ENCODE measurements around the gene MAGEA11.
A peak's percentile ranks its signal among the peaks of the same experiment; 100 is the strongest.
"Not testable (repeated sequence)": the region's sequence is repeated elsewhere in the genome, so short reads cannot be mapped to it uniquely, and the experiment has no call there.

The MAGEA11 gene, protein sequence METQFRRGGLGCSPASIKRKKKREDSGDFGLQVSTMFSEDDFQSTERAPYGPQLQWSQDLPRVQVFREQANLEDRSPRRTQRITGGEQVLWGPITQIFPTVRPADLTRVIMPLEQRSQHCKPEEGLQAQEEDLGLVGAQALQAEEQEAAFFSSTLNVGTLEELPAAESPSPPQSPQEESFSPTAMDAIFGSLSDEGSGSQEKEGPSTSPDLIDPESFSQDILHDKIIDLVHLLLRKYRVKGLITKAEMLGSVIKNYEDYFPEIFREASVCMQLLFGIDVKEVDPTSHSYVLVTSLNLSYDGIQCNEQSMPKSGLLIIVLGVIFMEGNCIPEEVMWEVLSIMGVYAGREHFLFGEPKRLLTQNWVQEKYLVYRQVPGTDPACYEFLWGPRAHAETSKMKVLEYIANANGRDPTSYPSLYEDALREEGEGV

DNA sequence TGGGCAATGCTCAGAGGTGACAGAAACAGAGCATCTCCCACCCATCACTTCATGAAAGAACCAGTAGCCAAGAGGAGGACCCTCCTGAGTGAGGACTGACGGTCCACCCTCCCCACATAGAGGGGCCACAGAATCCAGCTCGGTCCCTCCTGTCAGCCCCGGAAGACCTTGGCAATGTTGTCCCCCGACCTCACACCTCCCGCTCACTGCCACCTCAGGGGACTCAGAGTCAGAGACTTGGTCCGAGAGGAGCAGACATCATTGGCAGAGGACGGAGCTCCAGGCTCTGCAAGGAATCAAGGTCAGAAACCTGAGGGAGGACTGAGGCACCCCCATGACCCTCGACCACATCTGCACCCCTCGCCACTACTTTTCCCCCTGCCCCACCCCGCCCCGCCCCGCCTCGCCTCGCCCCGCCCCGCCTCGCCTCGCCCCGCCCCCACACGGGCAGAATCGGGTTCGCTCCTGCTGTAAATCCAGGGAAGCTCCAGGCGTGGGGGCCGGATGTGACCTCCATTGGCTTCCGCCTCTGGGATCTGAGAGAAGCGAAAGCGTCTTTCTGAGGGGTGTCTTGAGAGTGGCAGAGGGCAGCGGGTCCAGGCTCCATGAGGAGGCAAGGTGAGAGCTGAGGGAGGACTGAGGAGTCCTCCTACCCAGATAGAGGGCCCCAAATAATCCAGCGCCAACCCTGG lies at the start of gene MAGEA11:
Gene MAGEA11, plus strand, starts transcription at position 516 of the 692 bp plus-strand sequence. CDS start 1,100 bp downstream, outside the sequence.
- FAIRE-seq (no peak), DNase-seq (ENCODE audit: insufficient read length, low spot score) (no peak)

DNA sequence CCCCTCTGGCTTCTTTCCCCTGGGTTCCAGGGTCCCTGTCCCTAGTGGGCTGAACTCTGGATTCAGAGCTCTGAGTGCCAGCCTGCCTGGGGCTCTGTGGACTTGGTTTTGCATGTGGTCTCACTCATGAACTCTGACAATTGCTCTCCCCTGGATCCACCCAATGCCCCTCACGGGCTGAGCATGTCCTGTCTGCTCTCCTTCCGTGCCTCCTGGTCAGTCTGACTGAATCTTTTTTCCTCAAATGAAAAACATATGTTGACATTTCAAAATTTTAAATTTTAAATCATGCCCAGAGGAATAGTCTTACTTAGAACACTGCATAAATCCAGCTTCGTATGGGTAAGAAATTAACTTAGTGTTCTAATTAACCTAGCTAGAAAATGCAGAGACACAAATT lies 36.8 kb upstream of the MAGEA11 start:
- FAIRE-seq; DNase-seq (ENCODE audit: insufficient read length, low spot score): not testable (repeated sequence)

DNA sequence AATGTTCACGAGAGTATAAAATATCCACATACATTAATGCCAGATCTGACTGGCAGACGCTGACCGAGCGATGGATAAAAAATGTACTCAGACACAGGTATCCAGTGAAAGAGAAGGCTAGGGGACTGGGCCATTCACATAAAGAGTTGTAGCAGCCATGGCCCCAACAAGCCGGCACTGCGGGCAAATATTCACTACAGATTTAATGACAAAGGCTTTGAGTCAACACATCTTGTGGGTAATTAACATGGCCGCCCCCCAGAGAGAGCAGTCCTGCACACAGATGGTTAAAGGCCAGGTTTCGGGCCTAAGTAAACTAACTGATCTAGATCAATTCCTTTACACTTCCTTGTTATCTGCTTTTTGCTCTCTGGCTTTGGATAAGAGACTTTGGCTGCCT lies 36.3 kb upstream of the MAGEA11 start:
- FAIRE-seq; DNase-seq (ENCODE audit: insufficient read length, low spot score): not testable (repeated sequence)

DNA sequence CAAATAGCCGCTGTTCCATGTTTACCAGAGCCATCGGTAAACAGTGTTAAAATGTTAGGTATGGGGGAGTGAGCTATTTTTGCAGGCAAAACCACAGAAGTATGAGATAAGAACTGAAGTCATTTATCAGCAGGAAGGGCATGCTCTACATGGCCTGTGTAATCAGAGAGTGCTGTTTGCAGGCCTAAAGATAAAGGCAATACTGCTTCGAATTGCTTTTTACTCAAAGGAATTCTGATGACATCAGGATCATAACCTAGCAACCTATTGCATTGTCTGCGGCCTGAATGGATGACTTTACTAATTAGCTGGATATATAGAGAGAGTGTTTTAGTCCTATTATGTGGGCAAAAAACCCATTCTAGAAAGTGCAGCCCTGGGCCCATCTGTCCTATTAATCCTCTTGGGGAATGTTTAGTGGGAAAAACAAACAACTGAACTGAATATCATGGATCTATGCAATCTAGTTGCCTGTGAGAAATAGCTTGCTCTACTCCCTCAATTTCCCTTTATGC lies 32.6 kb upstream of the MAGEA11 start:
- not testable (repeated sequence) for DNase-seq (ENCODE audit: insufficient read length, low spot score); FAIRE-seq

DNA sequence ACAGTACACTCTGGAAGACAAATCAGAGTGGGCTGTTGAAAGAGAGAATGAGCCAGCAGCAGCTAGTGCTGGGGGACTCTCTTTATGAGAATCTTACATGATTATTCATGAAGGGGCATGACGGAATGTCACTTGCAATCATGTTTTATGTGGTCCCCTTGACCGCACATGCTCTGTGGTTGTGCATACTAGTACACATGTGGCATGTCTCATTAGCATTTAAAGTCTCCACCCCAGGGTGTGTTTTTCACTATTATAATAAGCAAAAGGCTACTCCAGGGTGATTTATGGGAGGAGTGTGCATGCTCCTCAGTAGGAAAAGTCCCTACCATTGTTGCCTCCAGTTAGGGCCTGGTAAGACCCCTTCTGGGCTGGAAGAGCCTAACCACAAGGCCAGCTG lies 30.7 kb upstream of the MAGEA11 start:
- no peak for DNase-seq (ENCODE audit: insufficient read length, low spot score)
- no peak for FAIRE-seq

DNA sequence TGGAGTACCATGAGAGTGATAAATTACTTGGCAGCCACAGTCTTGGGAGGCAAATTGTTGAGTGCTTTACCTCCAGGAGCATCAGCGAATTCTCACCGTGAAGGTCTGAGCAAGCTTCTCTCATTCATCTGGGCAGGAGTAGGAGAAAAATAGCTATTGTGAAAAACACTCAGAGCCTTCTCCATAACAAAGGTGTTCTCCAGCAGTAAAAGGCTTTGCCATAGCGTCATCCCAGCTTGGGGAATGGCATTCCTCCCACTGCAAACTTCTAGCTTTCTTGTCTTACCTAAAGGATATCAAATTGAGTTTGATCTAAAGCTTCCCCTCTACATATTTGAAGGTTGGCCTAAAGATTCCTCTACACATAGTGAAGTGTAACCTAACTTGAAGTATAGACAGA lies 29.8 kb upstream of the MAGEA11 start:
- DNase-seq (ENCODE audit: insufficient read length, low spot score) (no peak), FAIRE-seq (no peak)

DNA sequence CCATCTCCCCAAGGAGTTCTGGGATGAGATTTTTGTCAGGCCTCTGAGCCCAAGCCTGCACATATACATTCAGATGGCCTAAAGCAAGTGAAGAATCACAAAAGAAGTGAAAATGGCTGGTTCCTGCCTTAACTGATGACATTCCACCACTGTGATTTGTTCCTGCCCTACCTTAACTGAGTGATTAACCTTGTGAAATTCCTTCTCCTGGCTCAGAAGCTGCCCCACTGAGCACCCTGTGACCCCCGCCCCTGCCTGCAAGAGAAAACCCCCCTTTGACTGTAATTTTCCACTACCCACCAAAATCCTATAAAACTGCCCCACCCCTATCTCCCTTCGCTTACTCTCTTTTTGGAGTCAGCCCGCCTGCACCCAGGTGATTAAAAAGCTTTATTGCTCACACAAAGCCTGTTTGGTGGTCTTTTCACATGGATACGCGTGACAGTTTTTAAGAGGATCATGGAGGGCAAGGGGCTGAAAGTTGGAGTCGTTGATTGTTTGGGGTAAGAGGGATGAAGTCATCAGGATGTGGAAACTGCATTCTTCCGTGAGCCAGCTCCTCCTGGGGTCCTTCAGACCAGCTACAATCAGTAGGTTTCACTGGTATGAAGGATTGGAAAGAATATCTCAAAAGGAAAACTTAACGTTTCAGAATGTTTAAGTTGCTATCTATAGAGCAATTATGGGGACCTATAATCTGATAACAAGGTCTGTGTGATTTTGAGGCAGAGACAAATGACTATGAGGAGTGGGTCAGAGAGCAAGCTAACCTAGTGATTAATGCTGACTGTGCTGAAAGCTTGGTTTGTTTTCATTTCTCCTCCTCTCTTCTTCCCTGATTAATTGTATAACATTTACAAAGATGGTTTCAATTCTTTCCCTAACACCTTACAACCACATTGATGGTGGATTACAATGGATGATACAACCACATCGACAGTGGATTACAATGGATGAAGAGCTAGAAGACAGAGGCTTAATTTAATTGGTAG lies 28.6 kb upstream of the MAGEA11 start:
- FAIRE-seq (no peak), DNase-seq (ENCODE audit: insufficient read length, low spot score) (no peak)

DNA sequence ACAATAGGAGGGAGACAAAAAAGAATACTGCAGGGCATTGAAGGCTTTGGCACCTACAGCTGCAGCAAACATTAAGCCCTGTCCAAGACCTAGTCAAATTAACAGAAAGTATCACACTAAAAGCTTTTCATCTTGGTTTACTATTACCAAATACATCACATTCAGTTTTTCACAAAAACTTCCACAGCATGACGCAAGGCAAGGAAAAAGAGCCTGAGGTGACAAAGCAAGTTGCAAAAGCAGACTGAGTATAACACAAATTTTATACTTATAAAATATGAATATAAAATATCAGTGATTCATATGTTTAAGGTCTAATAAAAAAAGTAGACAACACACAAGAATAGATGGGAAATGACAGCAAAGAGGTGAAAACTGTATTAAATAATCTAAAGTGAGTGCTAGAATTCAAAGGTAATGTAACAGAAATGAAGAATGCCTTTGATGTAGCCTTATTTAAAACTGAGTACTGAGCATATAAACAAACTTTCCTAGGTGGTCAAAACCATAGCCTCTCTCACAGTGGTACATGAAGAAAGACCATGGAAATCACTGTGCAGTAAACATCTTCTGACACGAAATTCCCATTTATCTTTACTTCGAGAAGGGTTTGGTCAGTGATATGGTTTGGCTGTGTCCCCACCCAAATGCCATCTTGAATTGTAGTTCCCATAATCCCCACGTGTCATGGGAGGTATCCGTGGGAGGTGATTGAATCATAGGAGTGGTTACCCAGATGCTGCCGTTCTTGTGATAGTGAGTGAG lies 27.7 kb upstream of the MAGEA11 start:
- FAIRE-seq: no peak
- DNase-seq (ENCODE audit: insufficient read length, low spot score): no peak

DNA sequence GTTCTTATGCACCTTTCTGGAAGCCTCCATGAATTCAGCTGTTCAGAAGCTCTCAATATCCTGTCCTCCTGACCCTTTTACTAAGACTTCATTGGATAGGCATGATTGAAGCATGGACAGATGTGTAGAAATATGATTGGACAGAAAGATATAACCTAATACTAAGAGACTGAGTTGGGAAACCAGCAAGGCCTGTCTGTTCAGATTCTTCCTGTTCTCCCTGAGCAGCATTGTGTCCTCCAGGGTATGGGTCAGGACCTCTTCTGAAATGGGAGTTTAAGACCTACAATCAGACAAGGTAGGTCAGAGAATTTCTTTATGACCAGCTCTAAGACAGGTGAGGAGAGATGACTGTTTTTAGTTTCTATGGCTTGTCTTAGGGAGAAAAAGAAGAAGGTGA lies 23.9 kb upstream of the MAGEA11 start:
- FAIRE-seq (no peak), DNase-seq (ENCODE audit: insufficient read length, low spot score) (no peak)

DNA sequence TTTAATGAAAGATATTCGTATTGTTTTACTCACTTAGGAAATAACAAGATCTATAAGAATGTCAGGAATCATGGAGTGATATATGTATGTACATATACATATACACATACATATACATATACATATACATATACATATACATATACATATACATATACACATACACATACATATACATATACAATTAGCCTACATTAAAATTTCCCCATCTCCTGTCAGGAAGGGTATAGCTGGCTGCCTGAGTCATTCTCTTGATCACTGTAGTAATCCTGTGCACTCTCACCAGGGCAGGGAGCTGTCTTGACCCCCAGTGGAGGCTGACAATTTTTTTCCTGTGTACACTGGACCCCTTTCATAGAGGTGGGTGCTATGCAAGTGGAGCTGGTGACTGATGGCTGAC lies 23.3 kb upstream of the MAGEA11 start:
- no peak for DNase-seq (ENCODE audit: insufficient read length, low spot score)
- FAIRE-seq: no peak

DNA sequence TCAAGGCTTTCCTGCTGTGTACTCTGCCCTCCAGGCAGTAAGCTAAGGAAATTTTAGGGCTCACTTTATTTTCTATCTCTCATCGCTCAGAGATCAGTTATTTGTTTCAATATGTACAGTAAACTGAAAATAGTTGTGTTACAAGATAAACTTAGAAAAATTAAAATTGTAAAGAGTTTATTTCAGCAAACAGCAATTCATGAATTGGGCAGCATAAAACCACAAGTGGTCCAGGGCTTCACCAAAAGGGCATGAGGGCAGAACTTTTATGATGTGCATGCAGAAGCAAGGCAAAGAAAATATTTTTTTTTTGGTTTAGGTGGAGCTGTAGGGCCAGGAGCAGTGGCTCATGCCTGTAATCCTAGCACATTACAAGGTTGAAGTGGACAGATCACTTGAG lies 20.1 kb upstream of the MAGEA11 start:
- DNase-seq (ENCODE audit: insufficient read length, low spot score) (no peak), FAIRE-seq (no peak)

DNA sequence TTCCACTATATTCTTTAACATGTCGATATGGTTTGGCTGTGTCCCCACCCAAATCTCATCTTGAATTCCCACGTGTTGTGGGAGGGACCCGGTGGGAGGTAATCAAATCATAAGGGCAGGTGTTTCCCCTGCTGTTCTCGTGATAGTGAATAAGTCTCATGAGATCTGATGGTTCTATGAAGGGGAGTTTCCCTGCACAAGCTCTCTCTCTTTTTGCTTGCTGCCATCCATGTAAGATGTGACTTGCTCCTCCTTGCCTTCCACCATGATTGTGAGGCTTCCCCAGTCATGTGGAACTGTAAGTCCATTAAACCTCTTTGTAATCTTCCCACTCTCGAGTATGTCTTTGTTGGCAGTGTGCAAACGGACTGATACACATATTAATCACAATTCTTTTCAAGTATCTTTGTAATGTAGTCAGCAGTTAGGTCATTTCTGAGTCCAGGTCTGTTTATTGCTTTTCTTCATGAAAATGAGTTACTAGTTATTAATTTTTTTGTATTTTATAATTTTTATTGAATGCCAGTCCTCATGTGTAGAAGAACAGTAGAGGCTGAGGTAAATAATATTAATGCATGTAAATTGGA lies 19.1 kb upstream of the MAGEA11 start:
- not testable (repeated sequence) for FAIRE-seq; DNase-seq (ENCODE audit: insufficient read length, low spot score)

DNA sequence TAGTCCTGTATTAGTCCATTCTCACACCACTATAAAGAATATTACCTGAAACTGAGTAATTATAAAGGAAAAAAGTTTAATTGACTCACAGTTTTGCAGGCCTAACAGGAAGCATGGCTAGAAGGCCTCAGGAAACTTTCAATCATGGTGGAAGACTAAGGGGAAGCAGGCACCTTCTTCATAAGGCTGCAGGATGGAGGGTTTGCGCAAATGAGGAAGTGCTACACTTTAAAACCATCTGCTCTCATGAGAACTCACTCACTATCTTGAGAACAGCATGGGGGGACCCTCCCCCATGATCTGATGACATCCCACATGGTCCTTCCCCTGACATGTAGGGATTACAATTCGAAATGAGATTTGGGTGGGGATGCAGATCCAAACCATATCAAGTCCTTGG lies 12.1 kb upstream of the MAGEA11 start:
- no peak for DNase-seq (ENCODE audit: insufficient read length, low spot score)
- FAIRE-seq: no peak

DNA sequence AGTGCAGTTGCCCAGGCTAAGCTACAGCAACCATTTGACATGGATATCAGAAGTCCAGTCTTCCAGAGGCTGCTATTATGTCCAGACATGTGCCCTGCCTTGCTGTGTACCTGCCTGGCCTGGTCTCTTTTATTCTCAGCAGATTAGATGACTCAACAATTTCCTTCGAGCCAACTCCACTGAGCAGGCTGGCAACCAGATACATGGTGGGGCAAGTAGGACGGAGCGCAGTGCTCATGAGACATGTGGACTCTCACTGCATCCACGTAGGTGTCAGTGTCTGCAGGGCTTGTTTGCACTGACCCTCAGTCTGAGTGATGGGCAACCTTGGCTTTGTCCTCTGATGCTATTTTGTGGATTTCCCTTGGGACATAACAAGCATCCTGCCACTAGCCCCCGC lies 7.2 kb upstream of the MAGEA11 start:
- no peak for FAIRE-seq
- no peak for DNase-seq (ENCODE audit: insufficient read length, low spot score)

DNA sequence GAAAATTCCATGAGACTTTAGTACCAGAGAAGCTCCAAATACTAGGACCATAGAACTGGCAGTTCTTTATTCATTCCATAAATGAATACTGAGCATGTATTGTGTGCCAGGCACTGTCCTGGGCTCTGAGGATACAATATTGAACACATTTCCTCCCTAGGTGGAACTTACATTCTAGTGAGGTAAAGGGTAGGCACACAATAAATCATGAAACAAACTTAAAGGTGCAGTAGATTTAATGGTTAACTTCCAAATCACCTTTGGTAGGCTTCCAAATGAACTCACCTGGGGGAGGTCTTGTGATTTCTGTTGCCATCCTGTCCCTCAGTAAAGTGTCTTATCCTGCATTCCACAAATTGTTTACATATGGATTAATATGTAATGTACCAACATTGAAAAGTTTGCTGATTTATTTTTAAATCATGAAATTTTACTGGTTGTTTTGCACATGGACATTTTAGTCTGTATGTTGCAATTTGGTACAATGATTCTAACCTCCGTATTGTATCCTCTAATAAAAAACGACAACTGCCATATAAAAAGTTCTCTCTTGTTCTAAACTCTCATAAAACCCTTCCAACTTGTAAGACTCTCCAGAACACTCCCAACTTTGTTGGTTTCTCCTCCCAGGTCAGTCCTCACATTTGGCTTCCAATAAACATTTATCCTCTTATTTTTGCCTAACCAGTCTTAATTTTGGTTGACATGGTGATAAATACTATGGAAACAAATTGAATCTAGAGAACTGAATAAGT lies 4.5 kb upstream of the MAGEA11 start:
- DNase-seq (ENCODE audit: insufficient read length, low spot score) (no peak), FAIRE-seq (no peak)

DNA sequence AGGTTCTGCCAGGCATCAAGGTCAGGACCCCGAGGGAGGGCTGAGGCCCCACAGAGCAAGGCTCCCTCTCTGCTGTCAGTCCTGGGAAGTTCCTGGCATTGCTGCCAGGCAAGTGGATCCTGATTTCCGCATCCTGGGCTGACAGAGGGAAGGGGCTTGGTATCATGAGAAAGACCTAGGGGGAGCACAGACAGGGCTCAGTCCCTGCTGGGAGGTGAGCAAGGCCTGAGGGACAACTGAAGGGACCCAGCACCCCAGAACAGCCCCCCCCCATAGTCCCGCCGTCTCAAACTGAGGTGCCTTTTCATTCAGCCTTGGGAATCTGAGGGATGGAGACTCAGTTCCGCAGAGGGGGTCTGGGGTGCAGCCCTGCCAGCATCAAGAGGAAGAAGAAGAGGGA lies 971 bp downstream of the MAGEA11 start:
- FAIRE-seq (no peak), DNase-seq (ENCODE audit: insufficient read length, low spot score) (no peak)

DNA sequence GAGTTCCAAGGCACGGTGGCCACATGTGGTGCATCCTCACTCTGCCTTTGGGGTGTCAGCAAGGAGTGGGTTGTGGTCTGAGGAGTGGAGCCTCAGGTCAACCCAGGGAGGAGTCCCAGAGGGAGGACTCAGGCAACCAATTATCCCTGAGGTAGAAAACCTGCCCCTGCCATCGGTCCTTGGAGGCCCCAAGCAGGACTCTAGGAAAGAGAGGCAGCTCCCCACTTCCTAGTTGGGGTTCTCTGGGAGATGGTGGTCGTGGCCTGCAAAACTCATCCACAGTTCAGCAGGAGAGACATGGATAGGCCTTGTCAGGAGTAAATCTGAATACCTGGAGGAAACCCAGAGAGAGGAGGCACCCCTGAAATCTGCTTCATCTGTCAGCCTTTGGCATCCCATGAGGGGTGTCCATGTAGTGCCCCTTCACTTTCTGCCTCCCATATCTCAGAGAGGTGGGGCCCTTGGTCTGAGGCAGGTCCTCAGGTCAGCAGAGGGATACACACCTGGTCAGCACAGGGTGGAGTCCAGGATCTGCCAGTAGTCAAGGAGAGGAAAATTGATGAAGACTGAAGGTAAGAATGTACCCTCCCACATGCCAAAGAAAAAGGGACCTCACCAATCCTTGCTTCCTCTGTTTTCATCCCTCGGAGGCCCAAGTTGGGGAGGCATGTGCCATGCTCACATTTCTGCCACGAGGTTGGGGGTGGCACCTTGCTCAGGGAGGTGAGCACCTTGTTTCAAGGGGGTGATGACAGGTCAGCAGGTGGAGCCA lies 1.6 kb downstream of the MAGEA11 start:
- FAIRE-seq (no peak), DNase-seq (ENCODE audit: insufficient read length, low spot score) (no peak)

DNA sequence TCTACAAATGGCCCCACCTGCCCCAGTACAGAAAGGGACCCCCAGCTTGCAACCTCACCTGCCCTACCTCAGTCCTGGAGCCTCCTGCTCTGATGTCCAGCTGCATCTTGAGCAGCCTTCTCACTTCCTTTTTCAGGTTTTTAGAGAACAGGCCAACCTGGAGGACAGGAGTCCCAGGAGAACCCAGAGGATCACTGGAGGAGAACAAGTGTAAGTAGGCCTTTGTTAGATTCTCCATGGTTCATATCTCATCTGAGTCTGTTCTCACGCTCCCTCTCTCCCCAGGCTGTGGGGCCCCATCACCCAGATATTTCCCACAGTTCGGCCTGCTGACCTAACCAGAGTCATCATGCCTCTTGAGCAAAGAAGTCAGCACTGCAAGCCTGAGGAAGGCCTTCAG lies 3.6 kb downstream of the MAGEA11 start:
- FAIRE-seq: peak; percentile 70

More for the DNA sequence above, 3.6 kb downstream of the MAGEA11 start:
- no peak for DNase-seq (ENCODE audit: insufficient read length, low spot score)
